Ectodermal cell (in vitro differentiated cells): ENCODE data around the gene USP49.

Experiments used
- H3K27ac ChIP-seq: 2 replicates; pipeline ENCODE4 v1.7.0; 2013; ENCODE audit warnings: mild to moderate bottlenecking, low read depth, low read length; ENCODE audit not compliant: insufficient read depth, poor library complexity, severe bottlenecking
- H3K27me3 ChIP-seq: 2 replicates; pipeline ENCODE4 v1.7.0; 2013; ENCODE audit warnings: mild to moderate bottlenecking, low read length; ENCODE audit not compliant: insufficient read depth, control insufficient read depth, poor library complexity, severe bottlenecking
- H3K36me3 ChIP-seq: one replicate; pipeline ENCODE4 v1.7.0; 2013; ENCODE audit warnings: low read length; ENCODE audit not compliant: control insufficient read depth, insufficient read depth
- H3K4me1 ChIP-seq: one replicate; pipeline ENCODE4 v1.7.0; 2013; ENCODE audit warnings: low read length; ENCODE audit not compliant: control insufficient read depth, insufficient read depth
- H3K4me3 ChIP-seq: 2 replicates; pipeline ENCODE4 v1.7.0; 2013; ENCODE audit warnings: low read depth, low read length, control low read depth; ENCODE audit not compliant: insufficient read depth
- H3K9me3 ChIP-seq: 2 replicates; pipeline ENCODE4 v1.7.0; 2013; ENCODE audit warnings: mild to moderate bottlenecking, low read length, moderate library complexity; ENCODE audit not compliant: control insufficient read depth
- WGBS, 2 experiments: methylation state at CpG; one replicate each; pipeline ENCODE4 v1.1.7; 2013; ENCODE audit warnings: missing lambda C conversion rate in 2 of 2; 5-methylcytosine and 5-hydroxymethylcytosine counted together

USP49 gene

DNA sequence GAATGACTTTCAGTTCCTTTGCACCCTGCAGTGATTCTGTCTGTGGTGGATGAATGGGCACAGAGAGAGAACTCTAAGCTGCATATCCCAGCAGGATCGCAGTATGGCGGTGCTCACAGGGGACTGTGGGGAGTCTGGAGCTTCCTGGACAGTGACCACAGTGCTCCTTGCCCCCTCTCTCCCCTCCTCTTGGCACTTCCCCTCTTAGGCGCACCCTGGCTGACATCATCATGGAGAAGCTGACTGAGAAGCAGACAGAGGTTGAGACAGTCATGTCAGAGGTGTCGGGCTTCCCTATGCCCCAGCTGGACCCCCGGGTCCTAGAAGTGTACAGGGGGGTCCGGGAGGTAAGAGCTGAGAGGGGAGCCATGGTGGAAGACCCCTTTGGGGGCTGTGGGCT, 34.7 kb upstream of the USP49 start:
- Histone ChIP-seq H3K4me3 (no peak overlapping the region), H3K27me3 (no peaks in the 10 kb centered on the region), H3K9me3 (no peaks in the 10 kb centered on the region), H3K4me1 (peaks cover 2% of the 10 kb centered on the region), H3K36me3 (peaks cover 56% of the 10 kb centered on the region), H3K27ac (no peak overlapping the region)
- 96 to 97% methylated on average over 6 of the region's 6 CpGs for WGBS, 2 experiments

DNA sequence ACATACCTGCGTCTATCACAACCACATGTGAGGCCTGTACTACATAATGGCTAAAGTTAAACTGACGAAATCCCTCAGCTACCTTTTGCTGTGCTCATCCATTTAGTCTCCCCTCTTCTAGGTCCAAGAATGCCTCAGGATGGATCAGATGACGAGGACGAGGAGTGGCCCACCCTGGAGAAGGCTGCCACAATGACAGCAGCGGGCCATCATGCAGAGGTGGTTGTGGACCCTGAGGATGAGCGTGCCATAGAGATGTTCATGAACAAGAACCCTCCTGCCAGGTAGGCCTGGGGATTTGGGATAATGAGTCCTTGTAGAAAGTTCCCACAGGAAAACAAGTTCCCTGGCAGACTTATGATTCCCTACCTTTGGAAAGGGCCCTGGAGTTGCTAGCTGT, 32.1 kb upstream of the USP49 start:
- Histone ChIP-seq H3K4me1 (peaks cover 8% of the 10 kb centered on the region), H3K27me3 (no peaks in the 10 kb centered on the region), H3K4me3 (no peak overlapping the region), H3K36me3 (peaks cover 50% of the 10 kb centered on the region), H3K27ac (no peak overlapping the region), H3K9me3 (no peaks in the 10 kb centered on the region)
- WGBS, 2 experiments: 95% methylated on average over 6 of the region's 6 CpGs

DNA sequence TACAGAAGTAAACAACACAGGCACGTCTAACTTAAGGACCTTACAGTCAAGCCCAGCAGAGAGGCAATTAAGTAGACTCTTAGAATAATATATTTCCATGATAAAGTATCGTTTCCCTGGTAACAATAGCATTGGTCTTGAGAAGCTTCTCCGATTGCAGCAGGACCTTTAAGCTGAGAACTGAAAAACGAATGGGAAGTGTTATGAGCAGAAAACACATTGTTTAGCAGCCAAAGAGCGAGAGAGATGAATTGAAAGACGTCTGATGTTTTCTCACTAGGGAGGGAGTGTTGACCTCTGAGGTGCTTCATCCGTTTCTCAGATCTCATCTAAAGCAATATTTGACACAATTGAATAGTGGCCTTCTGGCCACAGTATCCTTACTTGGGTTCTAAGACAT, 27.0 kb upstream of the USP49 start:
- Histone ChIP-seq H3K4me1 (peaks cover 16% of the 10 kb centered on the region), H3K9me3 (no peaks in the 10 kb centered on the region), H3K4me3 (peak overlapping the region; percentile 87), H3K27me3 (no peaks in the 10 kb centered on the region), H3K36me3 (peaks cover 10% of the 10 kb centered on the region), H3K27ac (no peak overlapping the region)
- whole genome bisulfite sequencing, 2 experiments: 14 to 18% methylated on average over 7 of the region's 7 CpGs

DNA sequence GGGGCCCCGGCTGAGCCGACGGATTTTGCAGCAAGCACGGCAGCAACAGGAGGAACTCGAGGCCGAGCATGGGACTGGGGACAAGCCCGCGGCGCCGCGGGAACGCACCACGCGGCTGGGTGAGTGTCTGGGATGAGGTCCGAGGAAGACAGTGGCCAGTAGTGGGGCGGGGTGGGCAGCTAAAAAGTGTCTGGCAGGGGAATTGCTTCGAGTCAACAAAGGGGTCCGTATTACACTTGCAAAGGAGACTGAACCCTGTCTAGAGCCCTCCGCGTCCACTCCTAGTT, 26.5 kb upstream of the USP49 start:
- 0 to 1% methylated on average over 20 of the region's 20 CpGs for WGBS, 2 experiments
- H3K27ac ChIP-seq: peak overlapping the region; percentile 96

DNA sequence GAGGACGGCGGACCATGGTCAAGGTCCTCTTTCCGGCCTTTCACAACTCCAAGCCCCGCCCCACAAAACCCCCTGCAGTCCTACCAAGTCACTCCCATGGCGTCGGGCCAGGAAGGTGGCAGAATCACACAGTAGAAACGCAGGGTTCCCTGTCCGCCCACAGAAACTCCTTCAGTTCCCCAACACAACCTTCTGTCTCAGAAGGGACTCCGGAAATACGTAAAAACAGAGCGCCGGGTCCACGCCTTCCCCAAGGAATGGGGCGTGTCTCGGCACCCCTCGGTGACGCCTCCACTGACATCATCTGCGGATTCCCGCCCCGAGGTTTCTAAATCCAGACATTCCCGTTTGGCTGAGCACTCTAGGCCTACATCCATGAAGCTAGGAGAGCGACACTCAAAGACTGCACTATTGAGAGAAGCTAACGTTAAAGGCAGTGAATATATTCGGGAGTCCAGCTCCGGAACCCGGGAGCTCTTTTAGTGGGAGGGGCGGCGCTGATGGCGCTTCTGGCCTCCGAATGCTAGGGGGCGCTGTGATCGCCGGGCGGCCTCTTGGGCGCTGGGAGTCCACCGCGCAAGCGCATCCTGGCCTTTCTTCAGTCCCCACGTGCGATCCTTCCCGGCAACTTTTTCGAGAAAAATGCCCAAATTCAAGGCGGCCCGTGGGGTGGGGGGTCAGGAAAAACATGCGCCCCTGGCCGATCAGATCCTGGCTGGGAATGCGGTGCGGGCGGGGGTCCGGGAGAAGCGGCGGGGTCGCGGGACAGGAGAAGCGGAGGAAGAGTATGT, 25.9 kb upstream of the USP49 start, which contains the start of the genes BYSL and MED20:
Gene BYSL (plus strand): TSS at position 579 of the 791 bp plus-strand sequence. CDS start 64 bp downstream, at position 643.
Gene MED20 (minus strand): TSS at position 219 of the 791 bp plus-strand sequence. CDS start 121 bp downstream, at position 98.
- H3K4me1 ChIP-seq: peaks cover 16% of the 10 kb centered on the region
- peak within 1 kb of the TSS; percentile 96 for H3K27ac ChIP-seq
- H3K4me3 ChIP-seq: peak within 1 kb of the TSS; percentile 87
- peaks cover 7% of the 10 kb centered on the region for H3K36me3 ChIP-seq
- no peaks in the 10 kb centered on the region for H3K27me3 ChIP-seq
- no peaks in the 10 kb centered on the region for H3K9me3 ChIP-seq
- WGBS, 2 experiments: 0% methylated on average over 55 of the region's 55 CpGs

More for the DNA sequence above, 26.5 kb upstream of the USP49 start:
- H3K4me1 ChIP-seq: peaks cover 16% of the 10 kb centered on the region
- no peaks in the 10 kb centered on the region for H3K27me3 ChIP-seq
- no peaks in the 10 kb centered on the region for H3K9me3 ChIP-seq
- H3K36me3 ChIP-seq: peaks cover 7% of the 10 kb centered on the region
- peak overlapping the region; percentile 87 for H3K4me3 ChIP-seq

DNA sequence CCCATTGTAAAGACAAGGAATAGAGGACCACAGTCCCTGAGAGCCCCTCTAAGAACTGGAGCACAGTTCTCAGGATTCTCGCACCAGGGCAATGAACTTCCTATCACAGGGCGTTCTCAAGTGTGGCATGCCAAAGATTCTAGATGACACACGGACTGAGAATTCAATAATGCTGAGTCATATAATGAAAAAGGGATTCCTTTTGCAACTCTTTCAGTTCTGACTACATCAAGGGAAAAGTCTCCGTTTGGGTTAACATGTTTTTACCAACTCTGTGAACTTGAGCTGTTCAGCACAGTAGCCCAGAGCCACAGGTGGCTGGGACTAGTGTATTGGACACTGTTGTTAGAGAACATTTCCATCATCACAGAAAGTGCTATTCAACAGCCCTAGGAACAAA, 22.4 kb upstream of the USP49 start:
- Histone ChIP-seq H3K36me3 (peaks cover 4% of the 10 kb centered on the region), H3K27ac (no peak overlapping the region), H3K4me1 (peaks cover 11% of the 10 kb centered on the region), H3K27me3 (no peaks in the 10 kb centered on the region), H3K4me3 (no peak overlapping the region), H3K9me3 (no peaks in the 10 kb centered on the region)
- WGBS, 2 experiments: 87 to 93% methylated on average over 4 of the region's 4 CpGs

DNA sequence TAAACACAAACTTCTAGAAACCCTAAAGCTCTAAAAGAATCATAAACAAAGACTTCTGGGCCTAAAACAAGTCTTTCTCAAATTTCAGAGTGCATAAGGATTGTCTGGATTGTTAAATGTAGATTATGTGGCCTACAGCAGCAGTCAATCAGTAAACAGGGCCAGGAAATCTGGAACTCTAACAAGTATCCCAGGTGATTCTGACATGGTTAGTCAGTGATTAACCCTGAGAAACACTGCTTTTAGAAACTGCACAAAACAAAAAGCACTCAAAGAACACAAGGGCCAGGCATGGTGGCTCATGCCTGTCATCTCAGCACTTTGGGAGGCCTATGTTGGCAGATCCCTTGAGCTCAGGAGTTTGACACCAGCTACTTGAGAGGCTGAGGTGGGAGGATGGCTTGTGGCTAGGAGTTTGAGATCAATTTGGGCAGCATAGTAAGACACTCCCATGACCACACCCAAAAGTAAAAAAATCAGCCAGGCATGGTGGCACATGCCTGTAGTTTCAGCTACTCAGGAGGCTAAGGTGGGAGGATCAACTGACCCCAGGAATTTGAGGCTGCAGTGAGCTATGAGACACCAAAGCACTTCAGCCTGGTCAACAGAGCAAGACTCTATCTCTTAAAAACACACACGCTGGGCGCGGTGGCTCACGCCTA, 19.8 kb upstream of the USP49 start:
- H3K27ac ChIP-seq: no peak overlapping the region
- no peak overlapping the region for H3K4me3 ChIP-seq
- no peaks in the 10 kb centered on the region for H3K9me3 ChIP-seq
- WGBS, 2 experiments: 92 to 96% methylated on average over 4 of the region's 4 CpGs
- no peaks in the 10 kb centered on the region for H3K27me3 ChIP-seq
- peaks cover 4% of the 10 kb centered on the region for H3K4me1 ChIP-seq
- peaks cover 4% of the 10 kb centered on the region for H3K36me3 ChIP-seq

DNA sequence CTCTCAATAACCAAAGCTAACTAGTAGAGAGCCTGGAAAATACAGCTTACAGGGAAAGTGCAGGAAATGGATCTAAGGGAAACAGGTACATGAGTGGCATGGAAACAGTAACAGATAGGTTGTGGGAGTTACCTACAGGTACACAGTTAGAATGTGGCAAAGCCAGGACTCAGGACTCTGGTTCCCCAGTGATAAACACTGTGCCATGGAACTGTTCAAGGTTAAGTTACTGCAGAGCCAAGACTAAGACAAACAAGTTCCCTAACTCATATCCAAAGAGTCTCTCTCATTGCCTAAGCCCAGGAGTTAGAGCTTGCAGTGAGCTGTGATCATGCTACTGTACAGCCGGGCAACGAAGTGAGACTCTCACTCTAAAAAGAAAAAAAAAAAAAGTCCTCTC, 19.2 kb upstream of the USP49 start:
- H3K36me3 ChIP-seq: peaks cover 4% of the 10 kb centered on the region
- H3K4me1 ChIP-seq: no peaks in the 10 kb centered on the region
- no peaks in the 10 kb centered on the region for H3K9me3 ChIP-seq
- no peaks in the 10 kb centered on the region for H3K27me3 ChIP-seq
- WGBS, 2 experiments: 89 to 90% methylated on average over 2 of the region's 2 CpGs
- no peak overlapping the region for H3K4me3 ChIP-seq
- H3K27ac ChIP-seq: no peak overlapping the region

DNA sequence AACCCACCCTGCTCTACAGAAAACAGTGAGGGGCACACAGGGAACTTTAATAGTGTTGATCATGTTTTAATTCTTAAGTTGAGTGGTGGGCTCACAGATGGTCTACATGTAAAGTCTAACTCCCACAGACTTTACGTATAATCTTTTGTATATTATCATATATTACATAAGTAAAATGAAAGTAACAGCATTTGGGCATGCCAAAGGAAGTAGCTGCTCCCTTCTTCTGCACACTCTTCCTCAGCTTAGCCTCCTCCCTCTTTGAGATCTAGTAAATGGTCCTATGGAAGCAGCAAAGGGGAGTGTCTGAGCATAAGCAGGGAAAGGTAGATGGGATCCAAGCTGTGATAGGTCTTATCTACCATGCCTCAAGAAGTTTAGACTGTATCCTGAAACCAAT, 14.6 kb upstream of the USP49 start:
- WGBS, 2 experiments: 100% methylated on average over 1 of the region's 1 CpG; no CpG with 5 or more reads in 1 of the 2 experiments

DNA sequence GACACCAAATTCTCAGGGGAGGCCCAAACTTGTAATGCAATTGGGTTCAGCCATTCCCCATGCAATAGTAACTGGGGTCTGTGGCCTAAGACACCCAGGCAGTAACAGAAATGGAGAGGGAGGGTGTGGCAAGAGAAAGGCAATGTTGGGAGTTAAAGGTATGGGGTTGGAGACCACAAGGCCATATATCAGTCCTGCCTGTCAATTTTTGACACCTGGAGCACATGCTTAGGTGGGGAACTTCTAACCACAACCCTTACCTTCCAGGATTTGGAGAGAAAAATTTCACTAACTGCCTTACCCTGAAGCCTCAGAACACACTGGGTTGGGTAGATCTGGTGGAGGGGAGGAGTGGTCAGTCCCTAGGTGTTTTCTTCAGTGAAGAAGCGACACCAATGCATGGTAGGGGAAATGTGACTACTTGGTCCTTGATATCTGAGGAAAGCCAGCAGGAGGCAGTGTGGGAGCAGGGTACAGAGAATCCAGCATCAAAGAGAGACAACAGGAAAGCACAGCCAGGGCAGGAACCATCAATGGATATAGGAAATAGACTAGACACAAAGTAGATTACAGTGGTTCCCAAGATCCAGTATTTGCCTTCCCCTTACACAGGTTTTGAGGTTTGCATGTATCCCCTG, 6.8 kb upstream of the USP49 start:
- Histone ChIP-seq H3K4me3 (no peak overlapping the region), H3K36me3 (peaks cover 19% of the 10 kb centered on the region), H3K27ac (no peak overlapping the region), H3K9me3 (no peaks in the 10 kb centered on the region), H3K27me3 (no peaks in the 10 kb centered on the region), H3K4me1 (no peaks in the 10 kb centered on the region)
- 89 to 90% methylated on average over 1 of the region's 1 CpG for WGBS, 2 experiments

More for the DNA sequence above, 14.6 kb upstream of the USP49 start:
- H3K4me1 ChIP-seq: no peaks in the 10 kb centered on the region
- no peak overlapping the region for H3K27ac ChIP-seq
- no peak overlapping the region for H3K4me3 ChIP-seq
- no peaks in the 10 kb centered on the region for H3K27me3 ChIP-seq
- H3K9me3 ChIP-seq: no peaks in the 10 kb centered on the region
- H3K36me3 ChIP-seq: peaks cover 21% of the 10 kb centered on the region
